Keratinocyte (primary cell): Measurements from ENCODE around the gene CORO2B. TPM values are rescaled to one million over a fixed set of nuclear protein-coding genes. Genes with fewer than 3 reads are reported as not detected.
A peak's percentile ranks its signal among the peaks of the same experiment; 100 is the strongest.

Experiments
- DNase-seq: peaks from one replicate; pipeline ENCODE4 v3.0.0-alpha.2; 2011; ENCODE audit warnings: low read depth, missing footprints, low spot score
- FAIRE-seq: peaks from 2 replicates; lab custom pipeline; 2011; peaks lifted over from hg19 to GRCh38; lab: Jason Lieb, UNC
- H2AFZ ChIP-seq: 2 replicates; pipeline ENCODE4 v1.6.0; 2012; ENCODE audit warnings: low read length, control low read depth, inconsistent platforms; ENCODE audit not compliant: control insufficient read depth
- H3K27ac ChIP-seq: 2 replicates; pipeline ENCODE4 v1.5.1; 2011; ENCODE audit warnings: low read length; ENCODE audit not compliant: control insufficient read depth, insufficient read depth
- H3K27me3 ChIP-seq: 3 replicates; pipeline ENCODE4 v1.6.0; 2011; ENCODE audit warnings: low read length; ENCODE audit not compliant: control insufficient read depth, insufficient read depth; ENCODE audit errors: extremely low read depth
- H3K36me3 ChIP-seq, 2 experiments: 2 replicates in 1 of 2; 3 replicates in 1 of 2; pipeline ENCODE4 v1.5.1; 2011; ENCODE audit warnings: low read length in 2 of 2, mild to moderate bottlenecking in 1 of 2; ENCODE audit not compliant: control insufficient read depth in 2 of 2, insufficient read depth in 2 of 2; ENCODE audit errors: extremely low read depth in 1 of 2
- H3K4me1 ChIP-seq: 3 replicates; pipeline ENCODE4 v1.5.1; 2011; ENCODE audit warnings: low read length; ENCODE audit not compliant: control insufficient read depth, insufficient read depth; ENCODE audit errors: extremely low read depth
- H3K4me2 ChIP-seq: 3 replicates; pipeline ENCODE4 v1.6.0; 2011; ENCODE audit warnings: low read depth, low read length; ENCODE audit not compliant: control insufficient read depth, insufficient read depth; ENCODE audit errors: extremely low read depth
- H3K4me3 ChIP-seq, 3 experiments: fragments of 200-600 bp in 1 of 3; sonication (generic) in 1 of 3; 2 replicates in 2 of 3; 3 replicates in 1 of 3; pipeline ENCODE4 v1.5.1; 2011 to 2016; ENCODE audit warnings: low read length in 3 of 3, mild to moderate bottlenecking in 3 of 3, control low read depth in 2 of 3, inconsistent platforms in 1 of 3, low read depth in 1 of 3, mixed read lengths in 1 of 3, mixed run types in 1 of 3, moderate library complexity in 1 of 3; ENCODE audit not compliant: control insufficient read depth in 2 of 3, insufficient read depth in 2 of 3; ENCODE audit errors: extremely low read depth in 1 of 3
- H3K79me2 ChIP-seq: 2 replicates; pipeline ENCODE4 v1.6.0; 2012; ENCODE audit warnings: low read length; ENCODE audit not compliant: control insufficient read depth, insufficient read depth
- H3K9ac ChIP-seq: 3 replicates; pipeline ENCODE4 v1.6.0; 2011; ENCODE audit warnings: low read length; ENCODE audit not compliant: control insufficient read depth, insufficient read depth; ENCODE audit errors: extremely low read depth
- H3K9me1 ChIP-seq: 3 replicates; pipeline ENCODE4 v1.6.0; 2011; ENCODE audit warnings: low read length; ENCODE audit not compliant: control insufficient read depth, insufficient read depth; ENCODE audit errors: extremely low read depth
- H3K9me3 ChIP-seq: 2 replicates; pipeline ENCODE4 v1.5.1; 2012; ENCODE audit warnings: low read depth, low read length; ENCODE audit not compliant: control insufficient read depth
- H4K20me1 ChIP-seq: 3 replicates; pipeline ENCODE4 v1.6.0; 2011; ENCODE audit warnings: low read length; ENCODE audit not compliant: control insufficient read depth, insufficient read depth; ENCODE audit errors: extremely low read depth
- EZH2 ChIP-seq: IDR thresholded peaks from one replicate; pipeline ENCODE4 v1.6.1; 2012; ENCODE audit warnings: inconsistent platforms, mild to moderate bottlenecking, low read length, moderate library complexity
- dilution Hi-C: fragments of 300-500 bp; cut with MboI; formaldehyde crosslinking; loops from one replicate; pipeline ENCODE4 v1.7.0; 2020; ENCODE audit warnings: low sequenced_read_pairs; ENCODE audit not compliant: extremely low pct_ligation_motif_present
- polyA plus RNA-seq, 5 experiments: library from polyadenylated mRNA; depleted of rRNA in 3 of 5; stranded (reverse) in 3 of 5; stranded (forward) in 1 of 5; unstranded in 1 of 5; fragments of >200 nt; gene quantifications; 1 replicate in 1 of 5; 2 replicates in 3 of 5; 3 replicates in 1 of 5; pipeline versions ENCODE4 v1.2.1 to v1.2.3, GENCODE V29; 2011 to 2012; ENCODE audit warnings: missing spikeins in 2 of 5, low read depth in 1 of 5, low replicate concordance in 1 of 5
- TF ChIP-seq, protein P1 (sequence below), 3 experiments: IDR thresholded peaks in 1 of 3; conservative IDR thresholded peaks in 1 of 3; optimal IDR thresholded peaks in 1 of 3; 2 replicates in 2 of 3; 3 replicates in 1 of 3; pipeline versions ENCODE3 to v1.5.1; 2011; ENCODE audit warnings: low read length in 3 of 3, mild to moderate bottlenecking in 3 of 3, moderate library complexity in 2 of 3, control low read depth in 1 of 3, inconsistent platforms in 1 of 3; ENCODE audit not compliant: insufficient read depth in 2 of 3; ENCODE audit errors: extremely low read depth in 1 of 3

Gene CORO2B
- polyA plus RNA-seq, 1 donor (not counting 4 experiments of a cell fraction or from before 2014, with no cell fraction given): 0.13 TPM

DNA sequence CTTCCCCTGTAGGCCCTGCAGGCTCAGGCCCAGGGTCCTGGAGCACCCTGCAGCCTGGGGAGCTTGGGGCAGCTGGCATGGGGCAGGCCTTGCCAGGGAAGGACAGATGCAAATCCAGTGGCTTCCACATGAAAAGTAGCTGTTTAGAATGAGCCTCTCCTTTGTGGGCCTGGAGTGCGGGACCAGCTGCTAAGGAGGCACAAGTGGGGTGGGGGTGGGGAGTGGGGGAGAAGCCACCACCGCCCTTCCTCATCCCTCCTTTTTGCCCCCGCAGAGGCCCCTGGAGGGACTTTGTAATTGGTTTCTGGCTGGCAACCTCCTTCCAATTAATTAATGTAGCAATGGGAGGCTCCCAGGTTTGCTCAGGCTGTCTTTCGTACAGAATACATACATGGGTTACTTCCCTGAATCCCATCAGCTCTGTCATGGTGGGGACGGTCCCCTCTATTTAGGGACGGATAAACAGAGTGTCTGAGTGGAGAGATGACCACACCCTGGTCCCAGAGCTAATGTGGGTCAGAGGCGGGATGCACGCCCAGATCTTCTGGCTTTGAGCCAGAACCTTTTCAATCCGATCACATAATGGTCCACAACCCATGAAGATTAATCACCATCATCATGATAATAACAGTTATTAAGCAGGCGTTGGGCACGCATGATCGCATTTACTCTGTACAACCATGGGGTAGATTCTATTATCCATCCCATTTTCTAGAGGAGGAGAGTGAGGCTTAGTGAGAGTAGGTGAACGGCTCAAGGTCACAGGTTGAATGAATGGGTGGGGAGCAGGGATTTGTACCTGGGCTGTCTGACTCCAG is 6.2 kb downstream of the CORO2B start:
- H3K9ac ChIP-seq: no peak overlapping the region
- H3K27me3 ChIP-seq: peaks cover 3% of the 10 kb centered on the region
- no peaks in the 10 kb centered on the region for H3K9me3 ChIP-seq
- no peak overlapping the region for H2AFZ ChIP-seq
- DNase-seq: no peak
- H3K4me1 ChIP-seq: peaks cover 15% of the 10 kb centered on the region
- dilution Hi-C loops: no loop called here
- H3K27ac ChIP-seq: no peak overlapping the region
- H3K36me3 ChIP-seq: no peaks in the 10 kb centered on the region
- no peaks in the 10 kb centered on the region for H3K9me1 ChIP-seq
- H4K20me1 ChIP-seq: no peaks in the 10 kb centered on the region
- no peaks in the 10 kb centered on the region for H3K79me2 ChIP-seq
- H3K4me3 ChIP-seq: no peak overlapping the region
- no peak overlapping the region for H3K4me2 ChIP-seq
- no peak for TF ChIP-seq EZH2
- TF ChIP-seq, protein P1, sequence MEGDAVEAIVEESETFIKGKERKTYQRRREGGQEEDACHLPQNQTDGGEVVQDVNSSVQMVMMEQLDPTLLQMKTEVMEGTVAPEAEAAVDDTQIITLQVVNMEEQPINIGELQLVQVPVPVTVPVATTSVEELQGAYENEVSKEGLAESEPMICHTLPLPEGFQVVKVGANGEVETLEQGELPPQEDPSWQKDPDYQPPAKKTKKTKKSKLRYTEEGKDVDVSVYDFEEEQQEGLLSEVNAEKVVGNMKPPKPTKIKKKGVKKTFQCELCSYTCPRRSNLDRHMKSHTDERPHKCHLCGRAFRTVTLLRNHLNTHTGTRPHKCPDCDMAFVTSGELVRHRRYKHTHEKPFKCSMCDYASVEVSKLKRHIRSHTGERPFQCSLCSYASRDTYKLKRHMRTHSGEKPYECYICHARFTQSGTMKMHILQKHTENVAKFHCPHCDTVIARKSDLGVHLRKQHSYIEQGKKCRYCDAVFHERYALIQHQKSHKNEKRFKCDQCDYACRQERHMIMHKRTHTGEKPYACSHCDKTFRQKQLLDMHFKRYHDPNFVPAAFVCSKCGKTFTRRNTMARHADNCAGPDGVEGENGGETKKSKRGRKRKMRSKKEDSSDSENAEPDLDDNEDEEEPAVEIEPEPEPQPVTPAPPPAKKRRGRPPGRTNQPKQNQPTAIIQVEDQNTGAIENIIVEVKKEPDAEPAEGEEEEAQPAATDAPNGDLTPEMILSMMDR (optimal IDR thresholded peaks at IDR 0.05 in 1 of 3, IDR thresholded peaks at IDR 0.05 in 1 of 3, conservative IDR thresholded peaks at IDR 0.05 in 1 of 3; ENCODE audit: extremely low read depth in 1 of 3, insufficient read depth in 2 of 3, low read length in 3 of 3): no peak
- no peak for FAIRE-seq

DNA sequence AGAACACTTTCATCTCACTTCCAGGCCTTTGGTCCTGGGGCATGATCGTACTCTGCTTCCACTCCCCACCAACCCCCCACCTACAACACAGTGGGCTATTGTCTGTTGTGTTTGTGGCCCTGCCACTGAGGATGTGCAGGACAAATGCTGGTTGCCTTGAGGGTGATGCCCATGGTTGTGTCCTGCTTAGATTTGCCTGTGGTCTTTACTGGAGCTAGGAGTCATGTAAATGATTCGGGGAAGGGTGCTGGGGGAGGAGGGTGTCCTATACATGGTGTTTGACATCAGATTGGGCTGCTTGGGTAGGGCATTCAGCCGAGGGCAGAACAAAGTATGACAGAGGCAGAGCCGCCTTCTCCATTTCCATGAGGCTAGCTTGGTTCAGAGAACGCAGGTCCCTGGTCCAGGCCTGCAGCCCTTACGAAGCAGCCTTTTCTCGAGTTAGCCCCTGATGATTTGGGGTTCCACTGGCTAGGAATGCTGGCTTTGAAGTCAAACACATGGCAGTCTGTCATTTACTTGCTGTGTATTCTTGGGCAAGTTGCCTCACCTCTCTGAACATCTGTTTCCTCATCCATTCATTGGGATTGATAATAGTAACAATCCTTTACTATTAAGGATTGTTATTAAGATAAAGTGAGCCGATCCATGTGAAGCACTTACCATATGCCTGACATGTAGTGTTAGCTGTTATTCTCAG is 6.9 kb downstream of the CORO2B start:
- no peak for TF ChIP-seq EZH2
- TF ChIP-seq, protein P1 (optimal IDR thresholded peaks at IDR 0.05 in 1 of 3, IDR thresholded peaks at IDR 0.05 in 1 of 3, conservative IDR thresholded peaks at IDR 0.05 in 1 of 3; ENCODE audit: extremely low read depth in 1 of 3, insufficient read depth in 2 of 3, low read length in 3 of 3): no peak
- Histone ChIP-seq H3K36me3 (no peaks in the 10 kb centered on the region), H3K9me1 (no peaks in the 10 kb centered on the region), H3K27ac (peak overlapping the region; percentile 18), H3K79me2 (no peaks in the 10 kb centered on the region), H3K9me3 (no peaks in the 10 kb centered on the region), H3K4me3 (no peak overlapping the region), H3K4me2 (peak overlapping the region; percentile 53), H4K20me1 (no peaks in the 10 kb centered on the region), H3K27me3 (no peaks in the 10 kb centered on the region), H3K4me1 (peaks cover 15% of the 10 kb centered on the region), H3K9ac (no peak overlapping the region), H2AFZ (no peak overlapping the region)
- no peak for DNase-seq
- no peak for FAIRE-seq
- dilution Hi-C loops: no loop called here
